GM19023 (cell line): Measurements from ENCODE around the gene SMARCA4.
A peak's percentile ranks its signal among the peaks of the same experiment; 100 is the strongest.

Experiments used
- ATAC-seq: cut with Tn5 transposase; IDR thresholded peaks from one replicate; pipeline ENCODE4 v1.9.1; 2021; ENCODE audit warnings: mild to moderate bottlenecking, moderate library complexity; ENCODE audit not compliant: unreplicated experiment

The SMARCA4 gene

GRCh38 chr19:10960314-10961072 lies at the start of gene SMARCA4:
SMARCA4 (plus strand) TSS chr19:10961030; CDS start chr19:10984152, 23,122 bp downstream.
- peak; percentile 80 for ATAC-seq

DNA sequence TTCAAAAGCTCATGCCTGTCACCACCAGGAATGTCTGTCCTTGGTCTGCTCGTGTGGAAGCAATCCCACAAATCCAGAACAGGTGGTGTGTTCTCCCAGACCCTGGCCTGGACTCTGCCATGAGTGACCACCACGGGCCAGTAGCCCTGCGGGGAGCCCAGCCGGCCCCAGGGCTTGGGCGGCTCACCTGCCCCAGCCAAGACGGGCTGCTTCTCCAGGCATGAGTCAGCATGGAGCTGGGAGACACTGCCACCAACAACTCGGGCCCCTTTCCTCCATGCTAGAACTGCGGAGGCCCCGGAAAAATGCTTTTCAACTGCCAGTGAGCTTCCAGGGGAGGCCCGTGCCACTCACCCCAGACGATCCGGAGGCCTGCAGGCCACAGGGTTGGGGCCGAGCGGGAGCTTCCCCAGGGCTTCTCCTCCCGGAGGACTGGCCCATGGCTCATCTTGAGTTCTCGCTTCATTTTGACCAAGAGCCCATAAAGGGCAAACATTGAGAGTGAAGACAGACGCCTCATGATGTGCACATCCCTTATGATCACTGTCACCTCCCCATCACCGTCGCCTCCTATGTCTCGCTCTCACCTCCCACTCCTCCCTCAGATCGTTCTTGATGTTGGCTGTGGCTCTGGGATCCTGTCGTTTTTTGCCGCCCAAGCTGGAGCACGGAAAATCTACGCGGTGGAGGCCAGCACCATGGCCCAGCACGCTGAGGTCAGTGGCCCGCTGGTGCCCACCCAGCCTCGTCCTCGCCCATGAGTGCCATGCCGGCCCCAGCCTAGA lies 49.1 kb upstream of the SMARCA4 start:
- ATAC-seq: no peak

DNA sequence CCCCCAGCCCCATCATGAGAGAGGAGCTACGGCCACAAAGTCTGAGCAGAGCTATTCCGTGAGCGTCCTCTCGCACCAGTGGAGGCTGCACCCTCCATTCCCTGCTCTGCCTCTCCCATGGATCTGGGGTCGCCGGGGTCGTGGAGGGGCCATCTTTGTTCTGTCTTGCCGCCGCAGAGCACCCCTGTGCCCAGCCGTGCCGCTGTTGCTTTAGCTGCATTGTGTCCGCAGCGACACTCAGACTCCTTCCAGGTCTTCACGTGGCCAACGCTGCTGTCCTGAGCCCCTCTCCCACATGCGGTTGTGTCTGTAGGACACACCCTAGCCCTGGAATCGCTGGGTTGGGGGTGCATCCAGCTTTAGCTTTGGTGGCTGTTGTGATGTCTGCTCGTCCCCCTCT lies 48.2 kb upstream of the SMARCA4 start:
- ATAC-seq: no peak

- no peak for ATAC-seq
These were observed 47.0 kb upstream of the SMARCA4 start for GRCh38 chr19:10913716-10914340.

DNA sequence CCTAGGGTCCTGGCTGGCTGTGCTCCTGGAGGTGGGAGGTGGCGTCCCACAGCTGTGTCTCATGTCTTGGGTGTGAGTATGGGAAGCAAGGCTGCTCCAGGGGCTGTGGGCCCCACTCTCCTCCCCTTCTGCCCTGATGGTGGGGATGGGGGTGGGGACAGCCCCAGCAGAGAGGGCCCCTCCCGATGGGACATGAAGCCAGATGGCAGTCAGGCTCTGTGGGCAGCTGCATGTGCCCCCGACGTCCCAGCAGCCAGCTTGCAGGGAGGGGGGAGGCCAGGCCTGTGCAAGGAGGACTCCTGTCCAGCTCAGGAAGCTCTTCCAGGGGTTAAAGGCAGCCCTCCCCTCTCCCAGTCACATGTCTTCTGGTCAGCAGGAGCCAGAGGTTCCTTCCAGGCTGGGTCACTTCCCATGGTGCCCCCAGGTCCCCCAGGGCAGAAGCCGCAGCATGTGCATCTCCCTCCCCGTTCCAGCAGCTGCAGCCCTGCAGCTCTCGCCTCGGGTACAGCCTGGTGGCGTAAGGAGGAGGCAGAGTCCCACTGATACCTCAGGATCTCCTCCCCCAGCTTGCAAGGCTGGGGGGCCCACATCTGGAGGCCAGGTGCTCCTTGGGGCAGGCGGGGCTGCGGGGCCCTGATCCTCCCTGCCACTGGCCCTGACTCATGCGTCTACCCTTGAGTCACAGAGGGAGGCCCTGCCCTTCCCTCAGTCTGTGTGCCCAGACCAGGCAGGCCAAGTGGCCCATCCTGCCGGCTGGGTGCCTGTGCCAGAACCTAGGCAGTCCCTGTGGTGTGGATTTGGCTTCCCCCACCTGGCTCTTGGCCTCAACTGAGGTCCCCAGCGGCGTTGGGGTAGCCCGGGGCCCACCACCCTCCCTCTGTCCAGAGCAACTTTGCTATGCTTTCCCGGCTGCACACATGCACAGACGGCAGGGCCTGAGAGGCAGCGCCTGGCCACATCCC lies 45.4 kb upstream of the SMARCA4 start:
- no peak for ATAC-seq

GRCh38 chr19:10916602-10917001 lies 44.2 kb upstream of the SMARCA4 start:
- no peak for ATAC-seq

GRCh38 chr19:10918359-10918758 lies 42.5 kb upstream of the SMARCA4 start:
- no peak for ATAC-seq

DNA sequence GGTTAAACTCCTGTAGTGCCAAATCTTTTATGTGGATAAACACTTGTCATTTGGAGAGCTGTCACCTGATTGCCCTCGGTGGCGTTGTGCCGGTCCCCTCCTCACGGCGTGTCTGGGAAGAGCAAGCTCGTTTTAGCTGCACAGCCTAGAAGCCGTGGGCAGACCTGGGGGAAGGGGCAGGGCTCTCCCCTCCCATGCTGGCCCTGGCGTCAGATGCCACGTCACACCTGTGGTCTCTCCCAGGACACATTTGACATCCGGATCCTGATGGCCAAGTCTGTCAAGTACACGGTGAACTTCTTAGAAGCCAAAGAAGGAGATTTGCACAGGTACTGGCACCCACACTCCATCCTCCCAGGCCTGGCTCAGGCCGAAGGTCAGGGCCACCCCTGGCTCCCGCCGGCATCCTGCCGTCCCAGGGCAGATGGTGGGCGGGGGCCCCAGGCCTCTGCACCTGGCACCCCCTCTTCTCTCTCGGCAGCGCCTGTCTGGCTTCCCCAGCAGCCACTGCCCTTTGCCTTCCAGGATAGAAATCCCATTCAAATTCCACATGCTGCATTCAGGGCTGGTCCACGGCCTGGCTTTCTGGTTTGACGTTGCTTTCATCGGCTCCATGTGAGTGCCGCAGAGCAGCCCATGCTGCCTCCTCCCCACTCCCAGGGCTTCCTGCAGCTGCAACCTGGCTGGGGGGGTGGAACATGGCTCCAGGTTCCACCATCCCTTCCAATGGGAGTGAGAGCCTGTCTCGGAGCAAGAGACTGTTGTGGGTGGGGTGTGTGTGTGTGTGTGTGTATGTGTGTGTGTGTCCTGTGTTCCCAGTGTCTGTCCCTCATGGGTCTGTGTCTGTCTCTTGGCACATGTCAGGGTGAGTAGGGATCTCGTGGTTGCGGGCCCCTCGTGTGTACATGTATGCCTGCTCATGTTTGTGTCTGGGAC lies 41.2 kb upstream of the SMARCA4 start:
- no peak for ATAC-seq

- ATAC-seq: no peak
These were observed 40.6 kb upstream of the SMARCA4 start for GRCh38 chr19:10920288-10920655.

- no peak for ATAC-seq
These were observed 40.0 kb upstream of the SMARCA4 start for GRCh38 chr19:10920781-10921180.

- no peak for ATAC-seq
These were observed 39.5 kb upstream of the SMARCA4 start for GRCh38 chr19:10921199-10921909.

DNA sequence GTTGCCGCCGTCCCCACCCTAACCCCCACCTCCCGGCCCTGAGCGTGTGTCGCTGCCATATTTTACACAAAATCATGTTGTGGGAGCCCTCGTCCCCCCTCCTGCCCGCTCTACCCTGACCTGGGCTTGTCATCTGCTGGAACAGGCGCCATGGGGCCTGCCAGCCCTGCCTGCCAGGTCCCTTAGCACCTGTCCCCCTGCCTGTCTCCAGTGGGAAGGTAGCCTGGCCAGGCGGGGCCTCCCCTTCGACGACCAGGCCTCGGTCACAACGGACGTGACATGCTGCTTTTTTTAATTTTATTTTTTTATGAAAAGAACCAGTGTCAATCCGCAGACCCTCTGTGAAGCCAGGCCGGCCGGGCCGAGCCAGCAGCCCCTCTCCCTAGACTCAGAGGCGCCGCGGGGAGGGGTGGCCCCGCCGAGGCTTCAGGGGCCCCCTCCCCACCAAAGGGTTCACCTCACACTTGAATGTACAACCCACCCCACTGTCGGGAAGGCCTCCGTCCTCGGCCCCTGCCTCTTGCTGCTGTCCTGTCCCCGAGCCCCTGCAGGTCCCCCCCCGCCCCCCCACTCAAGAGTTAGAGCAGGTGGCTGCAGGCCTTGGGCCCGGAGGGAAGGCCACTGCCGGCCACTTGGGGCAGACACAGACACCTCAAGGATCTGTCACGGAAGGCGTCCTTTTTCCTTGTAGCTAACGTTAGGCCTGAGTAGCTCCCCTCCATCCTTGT lies 38.8 kb upstream of the SMARCA4 start:
- no peak for ATAC-seq

GRCh38 chr19:10922638-10923014 lies 38.2 kb upstream of the SMARCA4 start:
- no peak for ATAC-seq

DNA sequence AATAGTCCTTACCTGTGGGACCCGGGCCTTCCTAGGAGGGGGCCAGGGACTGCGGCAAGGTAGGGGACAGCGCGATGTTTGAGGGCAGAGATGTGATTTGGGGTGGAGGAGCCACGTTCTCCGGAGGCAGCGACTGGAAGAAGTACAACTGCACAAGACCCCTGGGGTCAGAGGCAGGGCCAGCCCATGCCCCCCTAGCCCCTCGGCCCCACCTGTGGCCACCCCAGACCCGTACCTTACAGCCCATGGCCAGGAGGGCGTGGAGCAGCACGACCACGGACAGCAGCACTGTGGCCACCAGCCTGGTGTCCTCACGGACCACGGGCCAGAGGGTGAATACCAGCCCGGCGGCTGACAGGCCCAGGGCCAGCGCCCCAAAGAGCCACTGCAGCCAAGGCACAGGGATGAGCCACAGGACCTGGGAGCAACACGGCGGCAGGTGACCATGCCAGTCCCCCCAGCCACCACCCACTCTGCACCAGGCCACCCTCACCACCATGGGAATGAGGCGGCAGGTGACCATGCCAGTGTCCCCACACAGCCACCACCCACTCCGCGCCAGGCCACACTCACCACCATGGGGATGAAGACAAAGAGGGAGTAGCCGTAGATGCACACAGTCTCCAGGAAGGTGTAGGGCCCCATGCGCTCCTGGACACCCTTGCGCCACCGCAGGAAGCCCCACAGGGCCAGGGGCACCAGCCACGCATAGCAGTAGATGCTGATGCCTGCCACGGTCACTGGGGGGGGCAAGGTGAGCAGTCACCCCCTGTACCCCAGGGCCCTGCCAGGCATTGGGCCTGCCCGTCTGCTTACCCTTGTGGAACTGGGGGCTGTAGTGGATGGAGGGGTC lies 37.3 kb upstream of the SMARCA4 start:
- ATAC-seq: no peak

GRCh38 chr19:10924597-10924996 lies 36.2 kb upstream of the SMARCA4 start:
- no peak for ATAC-seq

GRCh38 chr19:10927730-10928562 lies 32.9 kb upstream of the SMARCA4 start:
- ATAC-seq: peak; percentile 18
